ENCODE data around the gene SORBS1.

DNA sequence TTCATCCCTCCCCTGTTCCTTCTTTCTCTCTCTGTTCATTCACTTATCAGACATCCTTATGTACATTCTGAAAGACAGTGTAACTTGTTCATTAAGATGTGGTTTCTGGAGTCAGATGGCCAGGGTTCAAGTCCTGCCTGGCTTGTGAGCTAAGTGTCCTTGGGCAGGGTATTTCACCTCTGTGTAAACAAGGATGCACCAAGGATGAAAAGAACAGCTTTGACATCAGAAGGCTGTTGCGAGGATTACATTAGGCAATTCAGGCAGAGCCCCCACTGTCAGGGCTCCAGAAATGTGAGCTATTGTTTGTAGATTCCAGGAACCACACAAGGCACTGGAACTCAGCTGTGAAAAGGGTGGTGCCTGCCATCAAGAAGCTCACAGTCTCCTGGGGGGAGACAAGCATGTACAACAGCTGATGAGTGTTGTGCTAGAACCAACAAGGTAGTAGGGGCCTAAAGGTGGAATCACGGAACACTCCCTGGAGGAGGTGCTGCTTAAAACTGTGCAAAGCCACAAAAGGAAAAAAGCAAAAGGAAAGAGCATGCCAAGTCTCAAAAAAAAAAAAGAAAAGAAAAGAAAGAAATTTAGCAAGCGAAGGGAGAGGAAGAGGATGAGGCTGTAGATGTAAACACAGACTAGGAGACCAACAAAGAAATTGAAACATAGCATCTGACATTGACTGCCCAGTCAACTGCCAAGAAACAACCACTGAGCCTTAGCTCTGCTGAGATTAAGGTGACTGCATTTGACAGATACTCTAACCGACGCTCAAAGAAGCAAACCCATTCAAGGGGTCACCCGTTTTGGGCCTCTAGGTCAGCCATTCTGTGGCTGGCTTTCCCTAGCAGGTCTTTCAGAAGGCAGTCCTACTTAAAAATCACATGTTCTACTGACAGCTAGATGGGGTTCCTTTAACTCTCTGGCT, 282.8 kb downstream of the SORBS1 start:
- TF ChIP-seq, protein P1, sequence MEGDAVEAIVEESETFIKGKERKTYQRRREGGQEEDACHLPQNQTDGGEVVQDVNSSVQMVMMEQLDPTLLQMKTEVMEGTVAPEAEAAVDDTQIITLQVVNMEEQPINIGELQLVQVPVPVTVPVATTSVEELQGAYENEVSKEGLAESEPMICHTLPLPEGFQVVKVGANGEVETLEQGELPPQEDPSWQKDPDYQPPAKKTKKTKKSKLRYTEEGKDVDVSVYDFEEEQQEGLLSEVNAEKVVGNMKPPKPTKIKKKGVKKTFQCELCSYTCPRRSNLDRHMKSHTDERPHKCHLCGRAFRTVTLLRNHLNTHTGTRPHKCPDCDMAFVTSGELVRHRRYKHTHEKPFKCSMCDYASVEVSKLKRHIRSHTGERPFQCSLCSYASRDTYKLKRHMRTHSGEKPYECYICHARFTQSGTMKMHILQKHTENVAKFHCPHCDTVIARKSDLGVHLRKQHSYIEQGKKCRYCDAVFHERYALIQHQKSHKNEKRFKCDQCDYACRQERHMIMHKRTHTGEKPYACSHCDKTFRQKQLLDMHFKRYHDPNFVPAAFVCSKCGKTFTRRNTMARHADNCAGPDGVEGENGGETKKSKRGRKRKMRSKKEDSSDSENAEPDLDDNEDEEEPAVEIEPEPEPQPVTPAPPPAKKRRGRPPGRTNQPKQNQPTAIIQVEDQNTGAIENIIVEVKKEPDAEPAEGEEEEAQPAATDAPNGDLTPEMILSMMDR (IDR thresholded peaks at IDR 0.05; ENCODE audit: poor library complexity) = no peak
- no peak for TF ChIP-seq EZH2phosphoT487 (IDR thresholded peaks at IDR 0.05; ENCODE audit: low read depth, severe bottlenecking, unreplicated experiment)
- no peak for TF ChIP-seq EZH2 (IDR thresholded peaks at IDR 0.05; ENCODE audit: borderline replicate concordance)

Data from hepatocyte (in vitro differentiated cells).